Activated CD4-positive, alpha-beta T cell treated with anti-CD3 and anti-CD28 coated beads for 36 hours (primary cell): Measurements from ENCODE around the gene FAM20C. TPM values are rescaled to one million over a fixed set of nuclear protein-coding genes. Genes with fewer than 3 reads are reported as not detected.

Experiments
- ATAC-seq: fragments of 200-7000 bp; cut with Tn5 transposase; one replicate; pipeline ENCODE4 v1.10.0; 2021; ENCODE audit warnings: mild to moderate bottlenecking, moderate library complexity
- CTCF ChIA-PET: fragments of 350-600 bp; sonication (Branson Sonifier 250); formaldehyde crosslinking; loops from one replicate; lab custom pipeline; 2021; ENCODE audit warnings: antibody characterized with exemption; lab: Charles Lee
- POLR2A ChIA-PET: fragments of 350-600 bp; sonication (Branson Sonifier 250); formaldehyde crosslinking; loops from one replicate; lab custom pipeline; 2021; ENCODE audit warnings: antibody characterized with exemption, inconsistent platforms; lab: Charles Lee
- DNase-seq: peaks from one replicate; pipeline ENCODE4 v3.0.0-alpha.2; 2020
- H3K27ac Mint-ChIP-seq: one replicate; pipeline ENCODE4 v1.8.0; 2021; ENCODE audit warnings: mixed read lengths
- H3K27me3 Mint-ChIP-seq: one replicate; pipeline ENCODE4 v1.8.0; 2021; ENCODE audit warnings: mixed read lengths
- H3K36me3 Mint-ChIP-seq: one replicate; pipeline ENCODE4 v1.8.0; 2021; ENCODE audit warnings: low read depth, mixed read lengths
- H3K4me1 Mint-ChIP-seq: one replicate; pipeline ENCODE4 v1.8.0; 2021; ENCODE audit warnings: mixed read lengths
- H3K4me3 Mint-ChIP-seq: one replicate; pipeline ENCODE4 v1.8.0; 2021; ENCODE audit warnings: mild to moderate bottlenecking, moderate library complexity, mixed read lengths
- H3K9me3 Mint-ChIP-seq: one replicate; pipeline ENCODE4 v1.8.0; 2021; ENCODE audit warnings: low read depth, mixed read lengths
- intact Hi-C, 2 experiments: fragments of 100-400 bp; cut with DNase I in 1 of 2; cut with micrococcal nuclease in 1 of 2; formaldehyde crosslinking; loops; one replicate each; pipeline versions ENCODE4 v1.14.2 to v1.15.1; 2022 to 2024; cut with DNase I, micrococcal nuclease
- total RNA-seq, 2 experiments: library from RNA; stranded (reverse); gene quantifications; one replicate each; pipeline ENCODE4 v1.2.3, GENCODE V29; 2021

FAM20C gene
- total RNA-seq, 2 experiments from 2014 or later: 0.21 to 0.59 TPM

DNA sequence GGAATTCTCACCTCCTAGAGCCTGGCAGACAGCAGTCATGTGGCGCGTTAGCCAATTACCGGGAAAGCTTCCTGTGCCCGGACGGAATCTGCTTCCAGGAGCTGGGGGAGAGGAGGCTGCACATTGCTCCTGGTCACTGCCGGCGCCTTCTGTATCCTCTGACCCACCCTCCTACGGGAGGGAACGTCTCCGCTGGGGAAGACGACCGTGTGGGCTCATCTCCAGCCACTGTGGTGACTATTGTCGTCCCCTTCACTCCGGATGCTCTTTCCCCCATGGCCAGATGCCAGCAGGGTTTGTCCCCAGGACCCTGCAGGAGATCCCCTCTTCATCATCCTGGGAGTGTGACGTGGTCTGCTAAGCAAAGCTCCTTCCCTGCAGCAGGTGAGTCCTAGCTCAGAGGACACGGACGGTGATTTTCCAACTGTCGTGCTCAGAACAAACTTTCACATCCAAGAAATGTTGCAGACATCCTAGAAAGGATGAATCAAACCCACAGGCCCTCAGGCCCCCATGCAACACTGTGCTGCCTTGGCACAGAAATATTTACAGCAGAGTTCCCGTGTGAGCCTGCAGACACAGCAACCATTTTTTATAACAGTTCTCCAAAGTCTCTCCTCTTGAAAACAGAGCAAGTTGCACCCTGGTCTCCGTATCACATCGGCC, 29.6 kb upstream of the FAM20C start:
- H3K9me3 Mint-ChIP-seq: no peaks in the 10 kb centered on the region
- H3K4me3 Mint-ChIP-seq: no peak overlapping the region
- no peak for DNase-seq
- H3K36me3 Mint-ChIP-seq: no peaks in the 10 kb centered on the region
- ChIA-PET POLR2A (no interaction called here), CTCF (no interaction called here)
- H3K27ac Mint-ChIP-seq: no peak overlapping the region
- ATAC-seq: no peak
- H3K4me1 Mint-ChIP-seq: no peaks in the 10 kb centered on the region
- intact Hi-C loops: no loop called here
- peaks cover 16% of the 10 kb centered on the region for H3K27me3 Mint-ChIP-seq

DNA sequence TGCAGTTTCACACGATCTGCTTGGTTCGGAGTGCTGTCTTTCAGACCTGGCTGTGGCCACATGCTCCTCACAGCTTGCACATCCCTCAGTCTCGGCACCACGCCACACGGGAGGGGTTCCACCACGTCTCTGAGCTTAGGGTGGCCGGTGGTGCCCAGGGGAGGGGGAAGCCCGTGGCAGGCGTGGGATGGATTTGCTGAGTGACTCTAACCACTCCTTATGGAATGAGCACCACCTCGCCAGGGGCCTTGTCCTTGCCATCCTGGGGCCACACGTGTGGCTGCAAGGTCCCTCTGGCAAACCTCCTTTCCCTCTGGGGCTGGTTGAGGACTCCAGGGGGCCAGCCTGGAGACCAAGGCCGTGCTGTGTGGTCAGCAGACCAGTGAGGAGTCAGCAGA, 29.1 kb upstream of the FAM20C start:
- no peak for ATAC-seq
- CTCF ChIA-PET: no interaction called here
- intact Hi-C loops: no loop called here
- DNase-seq: no peak
- H3K4me1 Mint-ChIP-seq: no peaks in the 10 kb centered on the region
- peaks cover 16% of the 10 kb centered on the region for H3K27me3 Mint-ChIP-seq
- no peaks in the 10 kb centered on the region for H3K36me3 Mint-ChIP-seq
- POLR2A ChIA-PET: no interaction called here
- H3K27ac Mint-ChIP-seq: no peak overlapping the region
- no peak overlapping the region for H3K4me3 Mint-ChIP-seq
- H3K9me3 Mint-ChIP-seq: no peaks in the 10 kb centered on the region

- ChIA-PET POLR2A (no interaction called here), CTCF (no interaction called here)
- Mint-ChIP-seq H3K4me1 (no peaks in the 10 kb centered on the region), H3K9me3 (no peaks in the 10 kb centered on the region), H3K36me3 (no peaks in the 10 kb centered on the region), H3K4me3 (no peak overlapping the region), H3K27me3 (peaks cover 16% of the 10 kb centered on the region), H3K27ac (no peak overlapping the region)
- ATAC-seq (no peak), DNase-seq (no peak)
- intact Hi-C loops: no loop called here
These were observed 28.1 kb upstream of the FAM20C start for GRCh38 chr7:163971-164881.

GRCh38 chr7:164882-165660, 27.3 kb upstream of the FAM20C start:
- H3K27ac Mint-ChIP-seq: no peak overlapping the region
- no peaks in the 10 kb centered on the region for H3K4me1 Mint-ChIP-seq
- CTCF ChIA-PET: no interaction called here
- no peaks in the 10 kb centered on the region for H3K36me3 Mint-ChIP-seq
- ATAC-seq (no peak), DNase-seq (no peak)
- intact Hi-C loops: no loop called here
- POLR2A ChIA-PET: no interaction called here
- H3K9me3 Mint-ChIP-seq: no peaks in the 10 kb centered on the region
- peaks cover 18% of the 10 kb centered on the region for H3K27me3 Mint-ChIP-seq
- H3K4me3 Mint-ChIP-seq: no peak overlapping the region

- H3K36me3 Mint-ChIP-seq: no peaks in the 10 kb centered on the region
- ATAC-seq (no peak), DNase-seq (no peak)
- no peaks in the 10 kb centered on the region for H3K4me1 Mint-ChIP-seq
- H3K27ac Mint-ChIP-seq: no peak overlapping the region
- ChIA-PET CTCF (no interaction called here), POLR2A (no interaction called here)
- peaks cover 18% of the 10 kb centered on the region for H3K27me3 Mint-ChIP-seq
- intact Hi-C loops: no loop called here
- no peak overlapping the region for H3K4me3 Mint-ChIP-seq
- H3K9me3 Mint-ChIP-seq: no peaks in the 10 kb centered on the region
These were observed 26.6 kb upstream of the FAM20C start for GRCh38 chr7:165661-166337.

DNA sequence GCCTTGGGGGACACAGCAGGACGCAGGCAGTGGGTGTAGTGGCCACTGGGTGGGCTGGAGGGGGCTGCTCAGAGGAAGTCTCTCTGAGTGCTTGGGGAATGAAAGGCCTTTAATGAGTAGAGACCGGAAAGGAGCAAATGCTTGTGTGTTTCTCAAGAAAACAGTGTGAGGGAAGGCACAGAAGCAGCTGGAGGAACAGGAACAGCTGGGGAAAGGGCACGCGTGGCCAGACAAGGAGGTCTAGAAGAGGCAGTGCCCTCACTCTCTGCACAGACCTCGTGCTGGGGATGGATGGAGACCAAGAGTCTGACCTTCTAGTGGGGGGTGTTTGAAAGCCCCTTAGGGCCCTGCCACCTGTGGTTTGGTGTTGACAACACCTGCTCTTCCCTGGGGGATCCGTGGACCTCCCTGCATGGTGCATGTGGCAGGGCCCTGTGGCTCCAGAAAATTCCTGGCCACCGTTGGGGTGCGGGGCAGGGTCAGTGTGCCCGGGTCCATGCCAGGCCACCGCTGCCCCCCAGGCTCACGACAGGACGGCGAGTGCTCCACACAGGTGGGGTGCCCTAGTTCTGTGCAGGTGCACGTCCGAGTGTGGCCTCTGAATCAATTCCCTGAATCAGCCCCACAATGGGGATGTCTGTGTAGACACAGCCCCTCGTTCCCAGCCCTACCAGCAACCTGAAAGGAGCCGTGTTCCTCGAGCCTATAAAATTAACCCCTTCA, 25.9 kb upstream of the FAM20C start:
- no peak overlapping the region for H3K27ac Mint-ChIP-seq
- CTCF ChIA-PET: no interaction called here
- H3K36me3 Mint-ChIP-seq: no peaks in the 10 kb centered on the region
- intact Hi-C loops: no loop called here
- no peak for DNase-seq
- POLR2A ChIA-PET: no interaction called here
- H3K4me1 Mint-ChIP-seq: no peaks in the 10 kb centered on the region
- H3K27me3 Mint-ChIP-seq: peaks cover 18% of the 10 kb centered on the region
- H3K9me3 Mint-ChIP-seq: no peaks in the 10 kb centered on the region
- ATAC-seq: no peak
- no peak overlapping the region for H3K4me3 Mint-ChIP-seq

- no peak overlapping the region for H3K27ac Mint-ChIP-seq
- intact Hi-C loops: no loop called here
- no peaks in the 10 kb centered on the region for H3K36me3 Mint-ChIP-seq
- POLR2A ChIA-PET: no interaction called here
- no peak for DNase-seq
- no peaks in the 10 kb centered on the region for H3K4me1 Mint-ChIP-seq
- peaks cover 18% of the 10 kb centered on the region for H3K27me3 Mint-ChIP-seq
- no peak for ATAC-seq
- H3K9me3 Mint-ChIP-seq: no peaks in the 10 kb centered on the region
- no peak overlapping the region for H3K4me3 Mint-ChIP-seq
- CTCF ChIA-PET: interaction anchor here (0.6 kb wide), 1 partner anchor 229 kb away, joined by 3 read pairs; no protein-coding TSS in a partner anchor
These were observed 25.1 kb upstream of the FAM20C start for GRCh38 chr7:167090-167855.

GRCh38 chr7:167976-168791, 24.2 kb upstream of the FAM20C start:
- no peak overlapping the region for H3K27ac Mint-ChIP-seq
- CTCF ChIA-PET: interaction anchor here (0.6 kb wide), 1 partner anchor 1075 kb away, joined by 3 read pairs; no protein-coding TSS in a partner anchor
- POLR2A ChIA-PET: no interaction called here
- no peaks in the 10 kb centered on the region for H3K4me1 Mint-ChIP-seq
- no peaks in the 10 kb centered on the region for H3K9me3 Mint-ChIP-seq
- DNase-seq (no peak), ATAC-seq (no peak)
- intact Hi-C loops: no loop called here
- peaks cover 17% of the 10 kb centered on the region for H3K27me3 Mint-ChIP-seq
- H3K36me3 Mint-ChIP-seq: no peaks in the 10 kb centered on the region
- H3K4me3 Mint-ChIP-seq: no peak overlapping the region

- no peaks in the 10 kb centered on the region for H3K36me3 Mint-ChIP-seq
- ChIA-PET CTCF (no interaction called here), POLR2A (no interaction called here)
- peaks cover 14% of the 10 kb centered on the region for H3K27me3 Mint-ChIP-seq
- H3K4me1 Mint-ChIP-seq: no peaks in the 10 kb centered on the region
- intact Hi-C loops: no loop called here
- H3K27ac Mint-ChIP-seq: no peak overlapping the region
- ATAC-seq (no peak), DNase-seq (no peak)
- H3K9me3 Mint-ChIP-seq: no peaks in the 10 kb centered on the region
- H3K4me3 Mint-ChIP-seq: no peak overlapping the region
These were observed 22.8 kb upstream of the FAM20C start for GRCh38 chr7:169276-170172.
